Activated T-cell treated with anti-CD3 and anti-CD28 coated beads for 48 hours (primary cell): ENCODE data around the gene CENPX.

ENCODE experiments used
- DNase-seq: peaks from one replicate; pipeline ENCODE4 v3.0.0-alpha.2; 2020; ENCODE audit warnings: low read depth

The CENPX gene

GRCh38 chr17:82055023-82055964, 32.6 kb upstream of the CENPX start:
- DNase-seq: no peak

GRCh38 chr17:82054351-82055022, 31.8 kb upstream of the CENPX start:
- no peak for DNase-seq

- no peak for DNase-seq
Measured at GRCh38 chr17:82053556-82054263, 31.0 kb upstream of the CENPX start.

- DNase-seq: no peak
Measured at GRCh38 chr17:82053130-82053529, 30.5 kb upstream of the CENPX start.

GRCh38 chr17:82052638-82053059, 30.0 kb upstream of the CENPX start:
- DNase-seq: no peak

- DNase-seq: peak; percentile 85
Measured at GRCh38 chr17:82051776-82052637, 29.3 kb upstream of the CENPX start, which contains the start of the genes GPS1 and RFNG. Gene GPS1 (plus strand): TSS chr17:82051898. CDS start chr17:82051932, 34 bp downstream. Gene RFNG (minus strand): TSS chr17:82051811. CDS start chr17:82051766, 45 bp downstream.

GRCh38 chr17:82050761-82051641, 28.3 kb upstream of the CENPX start:
- DNase-seq: no peak

GRCh38 chr17:82050152-82050760, 27.6 kb upstream of the CENPX start:
- DNase-seq: no peak

- DNase-seq: no peak
Measured at GRCh38 chr17:82049521-82049971, 26.9 kb upstream of the CENPX start.

- DNase-seq: no peak
Measured at GRCh38 chr17:82049106-82049505, 26.4 kb upstream of the CENPX start.

GRCh38 chr17:82048571-82048971, 25.9 kb upstream of the CENPX start:
- no peak for DNase-seq

GRCh38 chr17:82047914-82048570, 25.4 kb upstream of the CENPX start:
- DNase-seq: no peak

GRCh38 chr17:82047379-82047778, 24.7 kb upstream of the CENPX start:
- no peak for DNase-seq

- no peak for DNase-seq
Measured at GRCh38 chr17:82046903-82047302, 24.2 kb upstream of the CENPX start.

GRCh38 chr17:82045936-82046484, 23.3 kb upstream of the CENPX start:
- no peak for DNase-seq

GRCh38 chr17:82043507-82043906, 20.8 kb upstream of the CENPX start:
- DNase-seq: no peak

- DNase-seq: no peak
Measured at GRCh38 chr17:82042649-82043048, 20.0 kb upstream of the CENPX start.

- no peak for DNase-seq
Measured at GRCh38 chr17:82041144-82041814, 18.6 kb upstream of the CENPX start.
